ENCODE measurements around the gene RPS6KA2. TPM values are rescaled to one million over a fixed set of nuclear protein-coding genes. Genes with fewer than 3 reads are reported as not detected.

RPS6KA2 gene
- total RNA-seq, 1 donor from 2014 or later: 2.4 TPM

- intact Hi-C loops (cut with micrococcal nuclease): no loop called here
These were observed 9.7 kb downstream of the RPS6KA2 start for GRCh38 chr6:166617359-166617758.

GRCh38 chr6:166616261-166617238 is 10.5 kb downstream of the RPS6KA2 start:
- intact Hi-C loops (cut with micrococcal nuclease): no loop called here

GRCh38 chr6:166615059-166615770 is 11.8 kb downstream of the RPS6KA2 start:
- intact Hi-C loops (cut with micrococcal nuclease): no loop called here

DNA sequence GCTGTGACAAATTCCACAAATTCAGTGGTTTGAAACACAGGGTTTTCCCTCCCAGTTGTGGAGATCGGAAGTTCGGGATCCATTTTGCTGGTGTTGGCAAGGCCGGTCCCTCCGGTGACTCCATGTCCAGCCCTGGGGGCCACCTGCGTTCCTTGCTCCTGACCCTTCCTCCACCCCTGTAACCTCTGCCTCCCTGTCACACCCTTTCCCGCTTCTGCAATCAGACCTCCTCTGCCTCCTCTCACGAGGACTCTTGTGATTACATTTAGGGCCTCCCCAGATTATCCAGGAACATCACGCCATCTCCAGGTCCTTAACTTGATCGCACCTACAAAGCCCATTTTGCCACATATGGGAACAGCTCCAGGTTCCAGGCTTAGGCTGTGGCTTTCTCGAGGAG is 12.5 kb downstream of the RPS6KA2 start:
- intact Hi-C loops (cut with micrococcal nuclease): no loop called here

GRCh38 chr6:166614171-166614583 is 12.9 kb downstream of the RPS6KA2 start:
- intact Hi-C loops (cut with micrococcal nuclease): no loop called here

DNA sequence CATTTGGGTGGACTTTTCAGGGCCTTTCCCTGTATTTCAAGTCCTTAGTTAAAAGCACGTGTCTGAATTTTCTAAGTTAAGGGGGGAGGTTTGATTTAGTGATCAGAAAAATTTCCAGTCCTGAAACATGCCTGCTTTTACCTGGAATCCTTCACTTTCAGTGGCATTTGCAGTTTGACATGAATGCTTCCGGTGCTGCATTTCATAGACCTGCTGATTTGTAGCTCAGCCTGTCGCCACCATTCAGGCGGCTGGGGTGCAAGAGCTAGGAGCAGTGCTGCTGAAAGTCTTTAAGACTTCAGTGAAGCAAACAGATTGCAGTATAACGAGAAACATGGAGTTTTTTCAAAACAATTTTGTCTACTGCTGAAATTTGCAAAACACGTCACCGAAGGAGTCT is 14.0 kb downstream of the RPS6KA2 start:
- intact Hi-C loops (cut with micrococcal nuclease): no loop called here

DNA sequence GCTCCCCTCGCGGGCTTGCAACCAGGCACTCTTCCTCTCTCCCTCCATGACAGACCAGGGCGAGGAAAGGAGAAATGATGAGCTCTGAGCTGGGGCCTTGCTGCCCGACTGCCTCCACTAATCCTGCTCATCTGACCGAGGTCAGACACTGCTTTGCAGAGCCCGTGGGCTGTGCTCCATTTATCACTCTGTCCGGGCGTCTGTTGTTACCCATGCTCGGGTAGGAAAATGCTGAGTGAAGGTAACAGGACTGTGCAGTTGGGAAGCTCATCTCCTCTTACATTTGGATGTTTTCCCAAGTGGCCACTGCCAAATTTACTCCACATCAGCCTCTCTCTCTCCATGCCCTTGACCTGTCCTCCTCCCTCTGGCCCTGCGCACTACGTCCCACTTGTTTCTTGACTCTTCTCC is 14.6 kb downstream of the RPS6KA2 start:
- intact Hi-C loops (cut with micrococcal nuclease): no loop called here

GRCh38 chr6:166611631-166612030 is 15.4 kb downstream of the RPS6KA2 start:
- intact Hi-C loops (cut with micrococcal nuclease): no loop called here

DNA sequence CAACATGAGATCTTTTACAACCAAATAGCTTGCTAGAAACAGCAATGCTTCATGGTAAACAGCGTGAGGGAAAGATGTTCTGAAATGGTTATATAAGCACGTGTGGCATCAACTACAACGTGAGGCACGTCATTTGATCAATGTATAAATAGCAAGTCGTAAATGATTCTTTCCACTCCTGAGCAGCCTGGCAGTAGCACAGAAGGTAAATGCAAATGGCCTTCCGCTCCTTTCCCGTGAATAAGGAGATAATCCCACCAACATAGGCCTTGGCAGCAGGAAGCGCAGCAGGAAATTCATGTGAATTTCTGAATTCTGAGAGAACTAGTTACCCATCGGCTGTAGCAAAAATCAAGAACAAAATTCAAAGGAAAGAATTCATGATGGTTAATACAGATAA is 17.0 kb downstream of the RPS6KA2 start:
- intact Hi-C loops (cut with micrococcal nuclease): no loop called here

DNA sequence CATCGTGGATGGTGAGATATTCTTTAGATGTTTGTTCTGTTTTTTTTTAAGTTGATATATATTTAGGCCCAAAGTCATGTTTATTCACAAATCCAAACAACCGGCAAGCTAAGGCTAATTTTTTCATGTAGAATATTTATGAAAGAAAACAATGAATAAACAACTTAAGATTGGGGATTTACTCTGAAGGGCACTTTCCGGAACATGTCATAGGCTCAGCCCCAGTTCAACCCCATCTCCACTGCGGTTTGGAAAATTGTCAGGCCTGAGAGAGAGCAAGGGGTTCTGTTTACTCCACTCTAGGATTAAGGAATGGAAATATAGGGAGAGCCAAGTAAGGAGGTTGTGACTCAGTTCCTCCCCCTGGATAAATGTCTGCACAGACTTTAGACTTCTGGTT is 18.3 kb downstream of the RPS6KA2 start:
- intact Hi-C loops (cut with micrococcal nuclease): no loop called here

- intact Hi-C loops (cut with micrococcal nuclease): no loop called here
These were observed 21.3 kb downstream of the RPS6KA2 start for GRCh38 chr6:166605752-166606151.

- intact Hi-C loops (cut with micrococcal nuclease): no loop called here
These were observed 22.1 kb downstream of the RPS6KA2 start for GRCh38 chr6:166604911-166605310.

GRCh38 chr6:166604328-166604727 is 22.7 kb downstream of the RPS6KA2 start:
- intact Hi-C loops (cut with micrococcal nuclease): no loop called here

DNA sequence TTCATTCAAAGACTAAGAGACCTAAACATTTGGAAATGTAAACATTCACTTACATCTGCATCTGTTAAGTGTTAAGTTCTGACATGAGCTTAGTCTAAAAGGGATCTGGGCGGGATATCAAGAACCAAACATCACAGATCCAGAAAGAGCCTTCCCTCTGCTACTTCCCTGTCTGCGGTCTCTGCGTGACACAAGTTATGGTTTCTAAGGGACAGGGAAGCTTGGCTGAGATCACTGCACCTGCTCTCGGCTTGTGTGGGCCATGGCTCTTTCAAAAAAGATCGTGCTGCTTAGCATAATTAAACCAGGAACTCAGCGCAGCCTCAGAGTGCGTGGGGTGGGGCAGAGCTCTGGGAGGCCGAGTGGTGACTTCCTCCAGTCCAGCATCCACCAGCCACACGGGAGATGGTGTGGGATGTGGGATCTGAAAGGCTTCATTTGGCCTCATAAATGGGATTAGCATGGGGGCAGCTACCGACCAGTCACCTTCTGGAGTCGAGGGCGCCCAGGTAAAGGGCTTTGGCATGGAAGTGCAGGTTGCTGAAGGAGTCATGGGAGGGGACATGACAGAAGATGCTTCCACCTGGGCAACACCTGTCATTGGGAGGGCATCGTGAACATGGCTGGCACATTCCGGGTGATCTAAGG is 23.9 kb downstream of the RPS6KA2 start:
- intact Hi-C loops (cut with micrococcal nuclease): no loop called here

- intact Hi-C loops (cut with micrococcal nuclease): no loop called here
These were observed 25.1 kb downstream of the RPS6KA2 start for GRCh38 chr6:166601956-166602355.

DNA sequence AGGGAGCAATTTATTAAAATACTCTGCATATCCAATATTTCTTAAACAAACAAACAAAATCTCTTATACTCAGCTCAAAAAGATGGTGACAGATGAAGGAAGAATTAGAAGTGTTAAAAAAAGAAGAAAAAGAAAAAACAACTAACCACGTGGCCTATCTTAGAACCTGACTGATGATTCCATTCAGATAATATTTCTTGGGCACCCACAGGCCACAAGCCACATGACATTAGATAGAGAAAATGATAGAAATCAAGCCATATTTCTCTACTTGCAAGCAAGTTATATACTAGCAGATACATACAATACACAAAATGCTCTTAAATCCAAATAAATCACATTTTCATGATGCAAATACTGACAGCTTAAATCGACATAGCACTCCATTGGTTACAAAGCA is 26.1 kb downstream of the RPS6KA2 start:
- intact Hi-C loops (cut with micrococcal nuclease): no loop called here

DNA sequence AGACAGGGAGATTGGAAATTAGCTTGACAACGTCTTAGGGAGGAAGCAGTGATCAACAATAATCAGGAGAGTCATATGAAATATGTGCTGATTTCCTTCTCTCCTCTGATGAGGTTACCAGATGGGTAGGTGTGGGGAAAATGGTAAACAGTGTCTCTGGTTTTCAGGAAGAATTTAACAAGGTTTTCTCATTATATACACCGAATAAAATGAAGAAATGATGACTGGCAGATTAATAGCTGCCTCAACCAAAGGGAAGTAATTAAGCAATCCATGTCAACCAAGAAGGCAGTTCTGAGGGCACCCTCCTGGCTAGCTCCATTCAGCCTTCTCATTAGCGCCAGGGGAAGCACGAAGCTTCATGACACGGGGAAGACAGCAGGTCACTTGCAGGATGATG is 27.8 kb downstream of the RPS6KA2 start:
- intact Hi-C loops (cut with micrococcal nuclease): no loop called here

GRCh38 chr6:166598441-166599138 is 28.5 kb downstream of the RPS6KA2 start:
- intact Hi-C loops (cut with micrococcal nuclease): no loop called here

- intact Hi-C loops (cut with micrococcal nuclease): no loop called here
These were observed 29.2 kb downstream of the RPS6KA2 start for GRCh38 chr6:166597711-166598440.

GRCh38 chr6:166596776-166597507 is 30.1 kb downstream of the RPS6KA2 start:
- intact Hi-C loops (cut with micrococcal nuclease): no loop called here

Data from T-helper 2 cell treated with Interferon-gamma antibody and Interleukin-4, amounts not matched to agents 100 ng/mL and 5 ng/mL, for 36 hours (primary cell).